HCT116 (cell line): Measurements from ENCODE around the gene KCNIP4. TPM values are rescaled to one million over a fixed set of nuclear protein-coding genes. Genes with fewer than 3 reads are reported as not detected.

Source experiments
- ATAC-seq: fragments of 200-7000 bp; cut with Tn5 transposase; 2 replicates; pipeline ENCODE4 v1.9.1; 2020; ENCODE audit warnings: mild to moderate bottlenecking, moderate library complexity
- BruUV-seq: library from RNA; stranded (reverse); fragments of 400-500 nt; replicated peaks from 2 replicates; lab custom pipeline; 2021; lab: Mats Ljungman, UMichigan
- CTCF ChIA-PET: fragments of 300-600 bp; sonication (Branson Sonifier 250); formaldehyde crosslinking; loops from one replicate; lab custom pipeline; 2021; ENCODE audit warnings: antibody characterized with exemption; lab: Charles Lee
- POLR2A ChIA-PET: fragments of 300-600, 350-600 bp; sonication (Branson Sonifier 250); formaldehyde crosslinking; loops from one replicate; lab custom pipeline; 2021; ENCODE audit warnings: antibody characterized with exemption; lab: Charles Lee
- RAD21 ChIA-PET, 2 experiments: fragments of 300-600 bp; sonication (Branson Sonifier 250); formaldehyde crosslinking; loops; one replicate each; lab custom pipeline; 2023; ENCODE audit warnings: low total read pairs in 2 of 2; ENCODE audit not compliant: uncharacterized antibody in 2 of 2, unreplicated experiment in 2 of 2, low non-redundant PET in 1 of 2; lab: Charles Lee
- DNase-seq: peaks from one replicate; pipeline ENCODE4 v3.0.0-alpha.2; 2010; ENCODE audit warnings: low read depth, low spot score
- H2AFZ ChIP-seq: fragments of 200-600 bp; shearing (Covaris generic), sonication (generic); 2 replicates; pipeline ENCODE4 v1.6.1; 2017; ENCODE audit warnings: low read depth, mixed run types, mixed read lengths, antibody characterized with exemption, low read length; ENCODE audit not compliant: poor library complexity, severe bottlenecking
- H3K27ac ChIP-seq: 2 replicates; pipeline ENCODE4 v1.5.1; 2012; ENCODE audit warnings: low read depth, low read length
- H3K27me3 ChIP-seq: fragments of 200-600 bp; sonication (generic); 2 replicates; pipeline ENCODE4 v1.6.1; 2016; ENCODE audit warnings: mixed run types, low read length, mixed read lengths; ENCODE audit not compliant: insufficient read depth
- H3K36me3 ChIP-seq, 2 experiments: fragments of 200-500 bp in 1 of 2; fragments of 200-600 bp in 1 of 2; sonication (Bioruptor generic) in 1 of 2; sonication (generic) in 1 of 2; 2 replicates each; pipeline versions ENCODE4 v1.5.1 to v1.6.1; 2014 to 2016; ENCODE audit warnings: low read length in 2 of 2, inconsistent platforms in 1 of 2, mixed read lengths in 1 of 2, mixed run types in 1 of 2; ENCODE audit not compliant: insufficient read depth in 2 of 2, control insufficient read depth in 1 of 2
- H3K4me1 ChIP-seq, 2 experiments: fragments of 200-600 bp in 1 of 2; sonication (generic) in 1 of 2; 2 replicates each; pipeline versions ENCODE4 v1.5.1 to v1.6.1; 2012 to 2017; ENCODE audit warnings: low read length in 2 of 2, inconsistent platforms in 1 of 2, mild to moderate bottlenecking in 1 of 2, mixed read lengths in 1 of 2, mixed run types in 1 of 2, moderate library complexity in 1 of 2; ENCODE audit not compliant: insufficient read depth in 2 of 2, control insufficient read depth in 1 of 2
- H3K4me2 ChIP-seq: fragments of 200-600 bp; sonication (generic); 2 replicates; pipeline ENCODE4 v1.6.1; 2017; ENCODE audit warnings: mixed run types, low read length, mixed read lengths
- H3K4me3 ChIP-seq, 2 experiments: fragments of 200-600 bp in 1 of 2; sonication (generic) in 1 of 2; replicated peaks in 1 of 2; 2 replicates each; pipeline ENCODE4 v1.5.1; 2011 to 2016; ENCODE audit warnings: low read length in 2 of 2, control low read depth in 1 of 2, low read depth in 1 of 2, mild to moderate bottlenecking in 1 of 2, mixed read lengths in 1 of 2, mixed run types in 1 of 2
- H3K79me2 ChIP-seq: fragments of 200-600 bp; sonication (generic); 2 replicates; pipeline ENCODE4 v1.6.1; 2017; ENCODE audit warnings: mild to moderate bottlenecking, mixed run types, low read length, moderate library complexity, mixed read lengths; ENCODE audit not compliant: insufficient read depth
- H3K9ac ChIP-seq: fragments of 200-600 bp; sonication (generic); 2 replicates; pipeline ENCODE4 v1.6.1; 2016; ENCODE audit warnings: low read length, mixed read lengths
- H3K9me2 ChIP-seq: fragments of 200-600 bp; sonication (generic), shearing (Covaris generic); 2 replicates; pipeline ENCODE4 v1.6.1; 2017; ENCODE audit warnings: mixed run types, mild to moderate bottlenecking, moderate library complexity; ENCODE audit not compliant: insufficient read depth
- H3K9me3 ChIP-seq, 2 experiments: fragments of 200-500 bp in 1 of 2; fragments of 200-600 bp in 1 of 2; sonication (Bioruptor generic) in 1 of 2; sonication (generic) in 1 of 2; 2 replicates each; pipeline ENCODE4 v1.6.1; 2014 to 2017; ENCODE audit warnings: low read length in 2 of 2, mixed read lengths in 2 of 2, inconsistent platforms in 1 of 2, low read depth in 1 of 2, mild to moderate bottlenecking in 1 of 2, mixed run types in 1 of 2, moderate library complexity in 1 of 2; ENCODE audit not compliant: control insufficient read depth in 1 of 2, insufficient read depth in 1 of 2
- H4K20me1 ChIP-seq: fragments of 200-600 bp; sonication (generic), shearing (Covaris generic); 2 replicates; pipeline ENCODE4 v1.6.1; 2017; ENCODE audit warnings: mixed run types, mild to moderate bottlenecking, moderate library complexity; ENCODE audit not compliant: insufficient read depth
- ATF3 ChIP-seq: IDR thresholded peaks from 2 replicates; pipeline ENCODE4 v1.6.1; 2012
- CBX3 ChIP-seq: IDR thresholded peaks from 2 replicates; pipeline ENCODE4 v1.6.1; 2012; ENCODE audit warnings: low read depth
- CEBPB ChIP-seq: IDR thresholded peaks from 2 replicates; pipeline ENCODE4 v1.6.1; 2012; ENCODE audit warnings: low read depth
- EGR1 ChIP-seq: IDR thresholded peaks from 2 replicates; pipeline ENCODE4 v1.6.1; 2012; ENCODE audit warnings: low read depth
- ELF1 ChIP-seq: IDR thresholded peaks from 2 replicates; pipeline ENCODE4 v1.6.1; 2012; ENCODE audit warnings: low read depth, borderline replicate concordance
- EZH2phosphoT487 ChIP-seq: fragments of 200-600 bp; IDR thresholded peaks from 2 replicates; pipeline ENCODE4 v1.6.1; 2018; ENCODE audit warnings: antibody characterized with exemption, borderline replicate concordance
- FOSL1 ChIP-seq: IDR thresholded peaks from 2 replicates; pipeline ENCODE4 v1.6.1; 2012; ENCODE audit warnings: low read depth
- JUND ChIP-seq: IDR thresholded peaks from 2 replicates; pipeline ENCODE4 v1.6.1; 2012
- POLR2A ChIP-seq: IDR thresholded peaks from 2 replicates; pipeline ENCODE4 v1.7.0; 2011; ENCODE audit warnings: borderline replicate concordance; ENCODE audit not compliant: insufficient read depth, insufficient read length; ENCODE audit errors: extremely low read depth
- POLR2AphosphoS5 ChIP-seq: IDR thresholded peaks from 2 replicates; pipeline ENCODE4 v1.6.1; 2011; ENCODE audit warnings: mild to moderate bottlenecking, low read depth, low read length, moderate library complexity
- RAD21 ChIP-seq: IDR thresholded peaks from 2 replicates; pipeline ENCODE4 v1.6.1; 2012; ENCODE audit warnings: low read depth, mild to moderate bottlenecking
- SIN3A ChIP-seq: IDR thresholded peaks from 2 replicates; pipeline ENCODE4 v1.6.1; 2012; ENCODE audit warnings: low read depth
- SP1 ChIP-seq: IDR thresholded peaks from 2 replicates; pipeline ENCODE4 v1.6.1; 2012; ENCODE audit warnings: low read depth
- SRF ChIP-seq: IDR thresholded peaks from 2 replicates; pipeline ENCODE4 v1.6.1; 2012; ENCODE audit warnings: low read depth
- TCF7L2 ChIP-seq: IDR thresholded peaks from 2 replicates; pipeline ENCODE4 v1.7.0; 2011; ENCODE audit warnings: borderline replicate concordance, inconsistent platforms; ENCODE audit not compliant: insufficient read depth, insufficient read length; ENCODE audit errors: extremely low read depth
- ZNF274 ChIP-seq: fragments of 200-500 bp; sonication (Bioruptor generic); IDR thresholded peaks from 2 replicates; pipeline ENCODE4 v1.6.1; 2014; ENCODE audit warnings: mild to moderate bottlenecking, low read depth, low read length, inconsistent platforms
- intact Hi-C: fragments of 100-400 bp; cut with micrococcal nuclease; formaldehyde crosslinking; loops from 2 replicates; pipeline ENCODE4 v1.10.0; 2022
- total RNA-seq: library from RNA; stranded (reverse); gene quantifications from one replicate; pipeline ENCODE4 v1.2.1, GENCODE V29; 2021; ENCODE audit not compliant: unreplicated experiment
- TF ChIP-seq, protein P1 (sequence below): IDR thresholded peaks from 2 replicates; pipeline ENCODE4 v1.6.1; 2012
- TF ChIP-seq, protein P2 (sequence below): IDR thresholded peaks from 2 replicates; pipeline ENCODE4 v1.6.1; 2012; ENCODE audit warnings: low read depth

KCNIP4 gene
- total RNA-seq, 1 experiment from 2014 or later = not detected

GRCh38 chr4:20838476-20838875 lies 1110.1 kb downstream of the KCNIP4 start (continued):
- TF ChIP-seq SIN3A = no peak
- no peak for TF ChIP-seq FOSL1
- TF ChIP-seq POLR2A = no peak

DNA sequence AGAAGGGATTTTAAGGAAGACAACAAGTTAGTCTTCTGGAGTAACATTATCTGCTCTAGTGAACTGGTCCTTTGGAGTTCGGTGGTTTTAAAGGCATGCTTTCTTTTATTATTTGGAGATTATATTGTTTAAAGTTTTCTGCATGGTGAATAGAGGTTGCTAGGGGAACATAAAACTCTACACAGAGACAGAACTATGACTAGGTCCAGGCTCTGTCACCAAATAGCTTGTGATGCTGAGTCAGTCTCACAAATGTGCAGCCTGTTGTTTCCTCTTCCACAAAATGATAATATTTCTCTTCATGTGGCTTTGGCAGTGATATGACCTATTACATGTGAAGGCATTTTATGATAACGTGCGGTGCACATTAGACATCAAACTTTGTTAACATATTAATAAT lies 1115.7 kb downstream of the KCNIP4 start:
- BruUV-seq = no TSS peak

GRCh38 chr4:20831746-20832145 lies 1116.8 kb downstream of the KCNIP4 start:
- DNase-seq (no peak), ATAC-seq (no peak)
- H2AFZ ChIP-seq = no peak overlapping the region
- H3K9ac ChIP-seq = no peak overlapping the region
- ChIA-PET CTCF (no interaction called here), RAD21 (no interaction called here), POLR2A (no interaction called here)
- H4K20me1 ChIP-seq = no peaks in the 10 kb centered on the region
- BruUV-seq = no TSS peak
- intact Hi-C loops = no loop called here
- no peaks in the 10 kb centered on the region for H3K36me3 ChIP-seq
- H3K27ac ChIP-seq = no peak overlapping the region
- no peak overlapping the region for H3K4me2 ChIP-seq
- H3K9me2 ChIP-seq = no peaks in the 10 kb centered on the region
- H3K4me1 ChIP-seq = no peaks in the 10 kb centered on the region
- H3K4me3 ChIP-seq = no peak overlapping the region
- no peaks in the 10 kb centered on the region for H3K79me2 ChIP-seq
- no peaks in the 10 kb centered on the region for H3K9me3 ChIP-seq
- no peaks in the 10 kb centered on the region for H3K27me3 ChIP-seq
- no peak for TF ChIP-seq SRF
- TF ChIP-seq, protein P1, sequence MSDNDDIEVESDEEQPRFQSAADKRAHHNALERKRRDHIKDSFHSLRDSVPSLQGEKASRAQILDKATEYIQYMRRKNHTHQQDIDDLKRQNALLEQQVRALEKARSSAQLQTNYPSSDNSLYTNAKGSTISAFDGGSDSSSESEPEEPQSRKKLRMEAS = no peak
- no peak for TF ChIP-seq POLR2AphosphoS5
- no peak for TF ChIP-seq CBX3
- TF ChIP-seq ELF1 = no peak
- TF ChIP-seq EGR1 = no peak
- no peak for TF ChIP-seq SIN3A
- no peak for TF ChIP-seq FOSL1
- TF ChIP-seq RAD21 = no peak
- TF ChIP-seq ZNF274 = no peak
- TF ChIP-seq CEBPB = no peak
- TF ChIP-seq ATF3 = no peak
- TF ChIP-seq TCF7L2 = no peak
- TF ChIP-seq SP1 = no peak
- TF ChIP-seq, protein P2, sequence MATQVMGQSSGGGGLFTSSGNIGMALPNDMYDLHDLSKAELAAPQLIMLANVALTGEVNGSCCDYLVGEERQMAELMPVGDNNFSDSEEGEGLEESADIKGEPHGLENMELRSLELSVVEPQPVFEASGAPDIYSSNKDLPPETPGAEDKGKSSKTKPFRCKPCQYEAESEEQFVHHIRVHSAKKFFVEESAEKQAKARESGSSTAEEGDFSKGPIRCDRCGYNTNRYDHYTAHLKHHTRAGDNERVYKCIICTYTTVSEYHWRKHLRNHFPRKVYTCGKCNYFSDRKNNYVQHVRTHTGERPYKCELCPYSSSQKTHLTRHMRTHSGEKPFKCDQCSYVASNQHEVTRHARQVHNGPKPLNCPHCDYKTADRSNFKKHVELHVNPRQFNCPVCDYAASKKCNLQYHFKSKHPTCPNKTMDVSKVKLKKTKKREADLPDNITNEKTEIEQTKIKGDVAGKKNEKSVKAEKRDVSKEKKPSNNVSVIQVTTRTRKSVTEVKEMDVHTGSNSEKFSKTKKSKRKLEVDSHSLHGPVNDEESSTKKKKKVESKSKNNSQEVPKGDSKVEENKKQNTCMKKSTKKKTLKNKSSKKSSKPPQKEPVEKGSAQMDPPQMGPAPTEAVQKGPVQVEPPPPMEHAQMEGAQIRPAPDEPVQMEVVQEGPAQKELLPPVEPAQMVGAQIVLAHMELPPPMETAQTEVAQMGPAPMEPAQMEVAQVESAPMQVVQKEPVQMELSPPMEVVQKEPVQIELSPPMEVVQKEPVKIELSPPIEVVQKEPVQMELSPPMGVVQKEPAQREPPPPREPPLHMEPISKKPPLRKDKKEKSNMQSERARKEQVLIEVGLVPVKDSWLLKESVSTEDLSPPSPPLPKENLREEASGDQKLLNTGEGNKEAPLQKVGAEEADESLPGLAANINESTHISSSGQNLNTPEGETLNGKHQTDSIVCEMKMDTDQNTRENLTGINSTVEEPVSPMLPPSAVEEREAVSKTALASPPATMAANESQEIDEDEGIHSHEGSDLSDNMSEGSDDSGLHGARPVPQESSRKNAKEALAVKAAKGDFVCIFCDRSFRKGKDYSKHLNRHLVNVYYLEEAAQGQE = no peak
- TF ChIP-seq JUND = no peak

More for the DNA sequence above, 1115.7 kb downstream of the KCNIP4 start:
- no peak overlapping the region for H2AFZ ChIP-seq
- H3K79me2 ChIP-seq = no peaks in the 10 kb centered on the region
- no peak overlapping the region for H3K27ac ChIP-seq
- intact Hi-C loops = no loop called here
- no peak overlapping the region for H3K4me2 ChIP-seq
- H3K4me3 ChIP-seq = no peak overlapping the region
- no peaks in the 10 kb centered on the region for H3K27me3 ChIP-seq
- no peak overlapping the region for H3K9ac ChIP-seq
- H3K9me3 ChIP-seq = no peaks in the 10 kb centered on the region
- CTCF ChIA-PET = no interaction called here
- no peak for ATAC-seq
- RAD21 ChIA-PET = no interaction called here
- H3K9me2 ChIP-seq = no peaks in the 10 kb centered on the region
- no peaks in the 10 kb centered on the region for H4K20me1 ChIP-seq
- no peak for TF ChIP-seq EZH2phosphoT487
- TF ChIP-seq, all 23 proteins: peak for 0
- no peaks in the 10 kb centered on the region for H3K4me1 ChIP-seq
- DNase-seq = no peak
- POLR2A ChIA-PET = no interaction called here
- H3K36me3 ChIP-seq = no peaks in the 10 kb centered on the region
